GM12878 (cell line): Measurements from ENCODE around the gene SMIM38. TPM values are rescaled to one million over a fixed set of nuclear protein-coding genes. Genes with fewer than 3 reads are reported as not detected.

Experiments used
- ATAC-seq: fragments of 200-7000 bp; cut with Tn5 transposase; 3 replicates; pipeline ENCODE4 v1.9.1; 2020; ENCODE audit warnings: mild to moderate bottlenecking, moderate library complexity
- BruUV-seq: library from RNA; stranded (reverse); fragments of 400-500 nt; replicated peaks from 2 replicates; lab custom pipeline; 2021; lab: Mats Ljungman, UMichigan
- CTCF ChIA-PET: fragments of 300-600 bp; sonication (Branson Sonifier 250); formaldehyde crosslinking; extraction: SDS; loops from one replicate; lab custom pipeline; 2021; ENCODE audit warnings: inconsistent platforms; lab: Yijun Ruan, JAX
- POLR2A ChIA-PET: fragments of 350-600 bp; formaldehyde crosslinking; extraction: SDS; loops from one replicate; lab custom pipeline; 2021; ENCODE audit warnings: inconsistent platforms; lab: Charles Lee
- RAD21 ChIA-PET: fragments of 300-600 bp; sonication (Branson Sonifier 250); formaldehyde crosslinking; loops from one replicate; lab custom pipeline; 2023; ENCODE audit warnings: antibody characterized with exemption; ENCODE audit not compliant: unreplicated experiment; lab: Charles Lee
- SMC1A ChIA-PET: fragments of 300-600 bp; sonication (Branson Sonifier 250); formaldehyde crosslinking; loops from one replicate; lab custom pipeline; 2023; ENCODE audit not compliant: unreplicated experiment, uncharacterized antibody; lab: Charles Lee
- DNase-seq: peaks from one replicate; pipeline ENCODE4 v3.0.0-alpha.2; 2011; ENCODE audit warnings: low read depth, low spot score
- FAIRE-seq: peaks from 3 replicates; lab custom pipeline; 2011; peaks lifted over from hg19 to GRCh38; lab: Jason Lieb, UNC
- H2AFZ ChIP-seq: 2 replicates; pipeline ENCODE4 v1.6.0; 2011; ENCODE audit warnings: low read depth, low read length, control low read depth; ENCODE audit not compliant: control insufficient read depth
- H3K27ac ChIP-seq: 2 replicates; pipeline ENCODE4 v1.5.1; 2011; ENCODE audit warnings: control low read depth; ENCODE audit not compliant: control insufficient read depth, insufficient read depth
- H3K27me3 ChIP-seq, 2 experiments: replicated peaks in 1 of 2; 2 replicates each; pipeline versions ENCODE4 v1.6.0 to v1.6.1; 2011; ENCODE audit warnings: low read length in 1 of 2; ENCODE audit not compliant: control insufficient read depth in 2 of 2, insufficient read depth in 2 of 2
- H3K36me3 ChIP-seq, 2 experiments: 2 replicates each; pipeline ENCODE4 v1.5.1; 2011; ENCODE audit warnings: low read length in 1 of 2; ENCODE audit not compliant: control insufficient read depth in 2 of 2, insufficient read depth in 2 of 2
- H3K4me1 ChIP-seq: 2 replicates; pipeline ENCODE4 v1.6.1; 2011; ENCODE audit warnings: mild to moderate bottlenecking, low read length, moderate library complexity, mixed read lengths; ENCODE audit not compliant: control insufficient read depth, insufficient read depth
- H3K4me2 ChIP-seq: 2 replicates; pipeline ENCODE4 v1.6.0; 2011; ENCODE audit warnings: control low read depth; ENCODE audit not compliant: control insufficient read depth, insufficient read depth
- H3K4me3 ChIP-seq: fragments of 200-600 bp; sonication (generic); 2 replicates; pipeline ENCODE4 v1.5.1; 2016
- H3K79me2 ChIP-seq: 2 replicates; pipeline ENCODE4 v1.6.0; 2011; ENCODE audit warnings: low read length; ENCODE audit not compliant: control insufficient read depth, insufficient read depth
- H3K9ac ChIP-seq: 2 replicates; pipeline ENCODE4 v1.8.0; 2011; ENCODE audit warnings: low read length, control low read depth, mixed read lengths; ENCODE audit not compliant: control insufficient read depth, insufficient read depth
- H3K9me3 ChIP-seq: replicated peaks from 3 replicates; pipeline ENCODE4 v1.5.1; 2011; ENCODE audit warnings: mild to moderate bottlenecking, low read length; ENCODE audit not compliant: control insufficient read depth, insufficient read depth
- H4K20me1 ChIP-seq: 2 replicates; pipeline ENCODE4 v1.6.0; 2011; ENCODE audit not compliant: control insufficient read depth, insufficient read depth
- BHLHE40 ChIP-seq, 2 experiments: fragments of 450-650 bp in 1 of 2; IDR thresholded peaks; 2 replicates each; pipeline ENCODE4 v1.6.1; 2011 to 2017; ENCODE audit warnings: low read depth in 2 of 2, borderline replicate concordance in 1 of 2, improper control_type of control experiment in 1 of 2, low read length in 1 of 2, mild to moderate bottlenecking in 1 of 2
- CHD1 ChIP-seq: IDR thresholded peaks from 2 replicates; pipeline ENCODE4 v1.6.1; 2012; ENCODE audit warnings: low read depth, low read length, improper control_type of control experiment
- CHD2 ChIP-seq: IDR thresholded peaks from 2 replicates; pipeline ENCODE4 v1.6.1; 2011; ENCODE audit warnings: low read depth, low read length, improper control_type of control experiment, borderline replicate concordance
- CUX1 ChIP-seq: IDR thresholded peaks from 2 replicates; pipeline ENCODE4 v1.6.1; 2012; ENCODE audit warnings: improper control_type of control experiment, low read depth, low read length; ENCODE audit not compliant: insufficient replicate concordance
- HCFC1 ChIP-seq: fragments of 150-350 bp; IDR thresholded peaks from 2 replicates; pipeline ENCODE4 v1.6.1; 2014; ENCODE audit warnings: low read length
- IKZF2 ChIP-seq, 2 experiments: fragments of 450-650 bp; IDR thresholded peaks; 2 replicates each; pipeline ENCODE4 v1.6.1; 2017; ENCODE audit warnings: mild to moderate bottlenecking in 2 of 2, moderate library complexity in 2 of 2
- MEF2B ChIP-seq: fragments of 450-650 bp; IDR thresholded peaks from 2 replicates; pipeline ENCODE4 v1.6.1; 2018; ENCODE audit warnings: mild to moderate bottlenecking, moderate library complexity; ENCODE audit not compliant: partially characterized antibody, poor library complexity, severe bottlenecking
- NFYA ChIP-seq: IDR thresholded peaks from 2 replicates; pipeline ENCODE4 v1.6.1; 2011; ENCODE audit warnings: low read depth, mild to moderate bottlenecking, low read length, improper control_type of control experiment, borderline replicate concordance
- PAX5 ChIP-seq: IDR thresholded peaks from 2 replicates; pipeline ENCODE4 v1.6.1; 2011; ENCODE audit warnings: low read depth, low read length, borderline replicate concordance
- POLR2AphosphoS5 ChIP-seq: IDR thresholded peaks from 2 replicates; pipeline ENCODE4 v1.6.1; 2011; ENCODE audit warnings: mild to moderate bottlenecking, low read length, inconsistent platforms
- RUNX3 ChIP-seq: IDR thresholded peaks from 2 replicates; pipeline ENCODE4 v1.6.1; 2012; ENCODE audit warnings: low read length, inconsistent platforms
- WGBS: methylation state at CpG from one replicate; pipeline ENCODE4 v1.1.6; 2016; ENCODE audit warnings: low lambda C conversion rate; ENCODE audit not compliant: insufficient replicate concordance, insufficient coverage; ENCODE audit errors: missing lambda C conversion rate; 5-methylcytosine and 5-hydroxymethylcytosine counted together
- in situ Hi-C: fragments of 300-500 bp; cut with MboI; formaldehyde crosslinking; loops from 9 replicates; pipeline ENCODE4 v1.14.3; 2018; ENCODE audit warnings: mixed read lengths
- intact Hi-C: fragments of 100-400 bp; cut with micrococcal nuclease; formaldehyde crosslinking; loops from one replicate; pipeline ENCODE4 v1.14.2; 2022; ENCODE audit not compliant: unreplicated experiment
- polyA plus RNA-seq, 11 experiments: library from polyadenylated mRNA; depleted of rRNA in 4 of 11; unstranded in 6 of 11; stranded (reverse) in 5 of 11; fragments of >200 nt; fragmentation: Nextera tagmentation in 4 of 11; fragmentation: Illumina TruSeq in 1 of 11; extraction: Ambion mirVana in 4 of 11; extraction: Trizol in 1 of 11; gene quantifications; 1 replicate in 1 of 11; 2 replicates in 10 of 11; pipeline versions ENCODE4 v1.2.1 to v1.2.3, GENCODE V29; 2011 to 2016; ENCODE audit warnings: inconsistent platforms in 2 of 11, missing spikeins in 2 of 11, low read depth in 1 of 11
- total RNA-seq, 4 experiments: library from RNA; depleted of rRNA in 3 of 4; stranded (reverse); fragments of >200 nt in 3 of 4; fragmentation: Illumina TruSeq in 1 of 4; extraction: Trizol in 1 of 4; gene quantifications; 2 replicates each; pipeline versions ENCODE4 v1.2.1 to v1.2.3, GENCODE V29; 2013 to 2021
- TF ChIP-seq, protein P1 (sequence below): IDR thresholded peaks from 2 replicates; pipeline ENCODE4 v1.6.1; 2012; ENCODE audit warnings: mild to moderate bottlenecking, low read depth, low read length

The SMIM38 gene
- total and polyA plus RNA-seq, 10 of the 15 experiments (the other 5 are each of a cell fraction or from before 2014, with no cell fraction given): 0.15 to 5.0 (median 2.1) TPM; not detected in 1

GRCh38 chr11:69109101-69109500, 46.6 kb upstream of the SMIM38 start:
- no peaks in the 10 kb centered on the region for H4K20me1 ChIP-seq
- 6% methylated on average over 2 of the region's 2 CpGs for WGBS
- no peak overlapping the region for H2AFZ ChIP-seq
- no peaks in the 10 kb centered on the region; the same call in 1 of the 3 replicates for H3K9me3 ChIP-seq
- no peaks in the 10 kb centered on the region for H3K79me2 ChIP-seq
- no peak for ATAC-seq
- no peak overlapping the region for H3K27ac ChIP-seq
- in situ Hi-C loops: loop anchor here (10.0 kb wide), 1 partner anchor 556 kb away; no protein-coding TSS in a partner anchor
- H3K9ac ChIP-seq: no peak overlapping the region
- intact Hi-C loops: loop anchor here (5.0 to 10.0 kb wide), 3 partner anchors 58 to 146 kb away; no protein-coding TSS in a partner anchor
- ChIA-PET RAD21 (no interaction called here), CTCF (interaction anchor here (1.4 kb wide), 1 partner anchor 561 kb away, joined by 6 read pairs; no protein-coding TSS in a partner anchor), POLR2A (no interaction called here), SMC1A (no interaction called here)
- DNase-seq: no peak
- FAIRE-seq: no peak
- no peak overlapping the region for H3K4me2 ChIP-seq
- no peaks in the 10 kb centered on the region; a peak in 1 of 4 replicates for H3K27me3 ChIP-seq
- no peaks in the 10 kb centered on the region for H3K4me1 ChIP-seq
- no peak for TF ChIP-seq RUNX3
- TF ChIP-seq IKZF2 (IDR thresholded peaks at IDR 0.05): no peak
- TF ChIP-seq NFYA: no peak
- no peak for TF ChIP-seq POLR2AphosphoS5
- no peak for TF ChIP-seq CHD2
- no peak for TF ChIP-seq BHLHE40 (IDR thresholded peaks at IDR 0.05; ENCODE audit: borderline replicate concordance in 1 of 2, low read depth in 2 of 2, low read length in 1 of 2)
- no peak for TF ChIP-seq CHD1
- TF ChIP-seq MEF2B: no peak
- no peak for TF ChIP-seq CUX1
- TF ChIP-seq HCFC1: no peak
- TF ChIP-seq, protein P1, sequence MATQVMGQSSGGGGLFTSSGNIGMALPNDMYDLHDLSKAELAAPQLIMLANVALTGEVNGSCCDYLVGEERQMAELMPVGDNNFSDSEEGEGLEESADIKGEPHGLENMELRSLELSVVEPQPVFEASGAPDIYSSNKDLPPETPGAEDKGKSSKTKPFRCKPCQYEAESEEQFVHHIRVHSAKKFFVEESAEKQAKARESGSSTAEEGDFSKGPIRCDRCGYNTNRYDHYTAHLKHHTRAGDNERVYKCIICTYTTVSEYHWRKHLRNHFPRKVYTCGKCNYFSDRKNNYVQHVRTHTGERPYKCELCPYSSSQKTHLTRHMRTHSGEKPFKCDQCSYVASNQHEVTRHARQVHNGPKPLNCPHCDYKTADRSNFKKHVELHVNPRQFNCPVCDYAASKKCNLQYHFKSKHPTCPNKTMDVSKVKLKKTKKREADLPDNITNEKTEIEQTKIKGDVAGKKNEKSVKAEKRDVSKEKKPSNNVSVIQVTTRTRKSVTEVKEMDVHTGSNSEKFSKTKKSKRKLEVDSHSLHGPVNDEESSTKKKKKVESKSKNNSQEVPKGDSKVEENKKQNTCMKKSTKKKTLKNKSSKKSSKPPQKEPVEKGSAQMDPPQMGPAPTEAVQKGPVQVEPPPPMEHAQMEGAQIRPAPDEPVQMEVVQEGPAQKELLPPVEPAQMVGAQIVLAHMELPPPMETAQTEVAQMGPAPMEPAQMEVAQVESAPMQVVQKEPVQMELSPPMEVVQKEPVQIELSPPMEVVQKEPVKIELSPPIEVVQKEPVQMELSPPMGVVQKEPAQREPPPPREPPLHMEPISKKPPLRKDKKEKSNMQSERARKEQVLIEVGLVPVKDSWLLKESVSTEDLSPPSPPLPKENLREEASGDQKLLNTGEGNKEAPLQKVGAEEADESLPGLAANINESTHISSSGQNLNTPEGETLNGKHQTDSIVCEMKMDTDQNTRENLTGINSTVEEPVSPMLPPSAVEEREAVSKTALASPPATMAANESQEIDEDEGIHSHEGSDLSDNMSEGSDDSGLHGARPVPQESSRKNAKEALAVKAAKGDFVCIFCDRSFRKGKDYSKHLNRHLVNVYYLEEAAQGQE: no peak
- no peak for TF ChIP-seq PAX5
- no peak overlapping the region for H3K4me3 ChIP-seq
- H3K36me3 ChIP-seq: no peaks in the 10 kb centered on the region
- no TSS peak for BruUV-seq
